Lung (tissue), 12 donors: Measurements from ENCODE around the gene PAK1. TPM values are rescaled to one million over a fixed set of nuclear protein-coding genes. Genes with fewer than 3 reads are reported as not detected.

Experiments
- ATAC-seq: fragments of 200-7000 bp; cut with Tn5 transposase; one replicate; pipeline ENCODE4 v1.9.1; 2020; ENCODE audit warnings: moderate number of reproducible peaks; ENCODE audit not compliant: insufficient read depth, low FRiP score
- DNase-seq, 3 donors: peaks; one replicate each; pipeline ENCODE4 v3.0.0-alpha.2; 2013 to 2017
- H3K27ac ChIP-seq, 2 donors: one replicate each; pipeline ENCODE4 v1.5.1; 2013; ENCODE audit warnings: mild to moderate bottlenecking in 2 of 2, moderate library complexity in 2 of 2, control low read depth in 1 of 2, inconsistent platforms in 1 of 2, low read depth in 1 of 2, low read length in 1 of 2
- H3K27me3 ChIP-seq, 3 donors: one replicate each; pipeline ENCODE4 v1.5.1; 2013; ENCODE audit warnings: low read length in 2 of 3; ENCODE audit not compliant: control insufficient read depth in 3 of 3, insufficient read depth in 3 of 3
- H3K36me3 ChIP-seq, 4 donors: one replicate each; pipeline ENCODE4 v1.5.1; 2013; ENCODE audit warnings: low read length in 4 of 4, mild to moderate bottlenecking in 1 of 4, moderate library complexity in 1 of 4; ENCODE audit not compliant: control insufficient read depth in 4 of 4, insufficient read depth in 4 of 4
- H3K4me1 ChIP-seq, 5 donors: one replicate each; pipeline ENCODE4 v1.5.1; 2013; ENCODE audit warnings: low read length in 5 of 5, mild to moderate bottlenecking in 2 of 5, moderate library complexity in 1 of 5; ENCODE audit not compliant: control insufficient read depth in 5 of 5, insufficient read depth in 5 of 5
- H3K4me3 ChIP-seq: one replicate; pipeline ENCODE4 v1.5.1; 2013; ENCODE audit warnings: mild to moderate bottlenecking, control low read depth, moderate library complexity
- H3K9ac ChIP-seq, 2 donors: one replicate each; pipeline ENCODE4 v1.5.1; 2013; ENCODE audit warnings: low read length in 2 of 2, control low read depth in 1 of 2; ENCODE audit not compliant: insufficient read depth in 1 of 2
- H3K9me3 ChIP-seq, 4 donors: one replicate each; pipeline ENCODE4 v1.5.1; 2013; ENCODE audit warnings: low read length in 3 of 4, mild to moderate bottlenecking in 1 of 4, moderate library complexity in 1 of 4; ENCODE audit not compliant: control insufficient read depth in 4 of 4, insufficient read depth in 3 of 4
- CTCF ChIP-seq: IDR thresholded peaks from 2 replicates; pipeline ENCODE4 v1.5.1; 2012; ENCODE audit warnings: mild to moderate bottlenecking; ENCODE audit errors: control extremely low read depth, extremely low read depth
- WGBS, 2 donors: extraction: QIAGEN DNeasy Blood & Tissue Kit; methylation state at CpG; one replicate each; pipeline ENCODE4 v1.1.7; 2013; 5-methylcytosine and 5-hydroxymethylcytosine counted together
- polyA plus RNA-seq, 2 donors: library from polyadenylated mRNA; stranded (reverse); fragments of 200-250 nt; gene quantifications; one replicate each; pipeline ENCODE4 v1.2.1, GENCODE V29; 2013
- total RNA-seq, 2 donors: library from RNA; depleted of rRNA in 1 of 2; stranded (reverse); fragments of >200 nt in 1 of 2; gene quantifications; one replicate each; pipeline ENCODE4 v1.2.1, GENCODE V29; 2014 to 2021
- donor health status: control.
- donor health status: control.
- donor health status: Bipolar disorder and iron deficiency.
- donor health status: healthy.
- donor health status: DM: yes; HTN: yes; CAD: no.

The PAK1 gene
- total and polyA plus RNA-seq, 4 donors = 8.4 to 70.6 (median 29.8) TPM

- ATAC-seq = no peak
- 85 to 92% methylated on average over 2 of the region's 2 CpGs for WGBS, 2 donors
Observed at GRCh38 chr11:77508019-77508418, 34.1 kb upstream of the PAK1 start.

GRCh38 chr11:77506857-77507256, 33.0 kb upstream of the PAK1 start:
- no peak for ATAC-seq
- 60 to 68% methylated on average over 2 of the region's 2 CpGs for WGBS, 2 donors

More at GRCh38 chr11:77508019-77508418, 34.1 kb upstream of the PAK1 start:
- Histone ChIP-seq H3K4me3 (no peak overlapping the region), H3K27ac (no peak overlapping the region), H3K27me3 (no peaks in the 10 kb centered on the region), H3K9me3 (no peaks in the 10 kb centered on the region), H3K36me3 (no peaks in the 10 kb centered on the region), H3K4me1 (peaks cover 0 to 3% (median 0%) of the 10 kb centered on the region in 5 donors), H3K9ac (no peak overlapping the region)
- DNase-seq = no peak
- TF ChIP-seq CTCF = no peak

GRCh38 chr11:77505956-77506355, 32.1 kb upstream of the PAK1 start:
- TF ChIP-seq CTCF = no peak
- H3K27me3 ChIP-seq = no peaks in the 10 kb centered on the region
- ATAC-seq (no peak), DNase-seq (peak in 1 of 3 donors; percentile 28)
- H3K4me1 ChIP-seq = peaks cover 0 to 5% (median 0%) of the 10 kb centered on the region in 5 donors
- H3K9me3 ChIP-seq = no peaks in the 10 kb centered on the region
- no peak overlapping the region for H3K9ac ChIP-seq
- H3K27ac ChIP-seq = no peak overlapping the region
- no peaks in the 10 kb centered on the region for H3K36me3 ChIP-seq
- H3K4me3 ChIP-seq = no peak overlapping the region
- WGBS, 2 donors = 64 to 71% methylated on average over 3 of the region's 3 CpGs

More at GRCh38 chr11:77506857-77507256, 33.0 kb upstream of the PAK1 start:
- H3K27me3 ChIP-seq = no peaks in the 10 kb centered on the region
- no peaks in the 10 kb centered on the region for H3K9me3 ChIP-seq
- H3K4me3 ChIP-seq = no peak overlapping the region
- H3K36me3 ChIP-seq = no peaks in the 10 kb centered on the region
- no peak for DNase-seq
- peaks cover 0 to 5% (median 0%) of the 10 kb centered on the region in 5 donors for H3K4me1 ChIP-seq
- H3K27ac ChIP-seq = no peak overlapping the region
- no peak overlapping the region for H3K9ac ChIP-seq
- TF ChIP-seq CTCF = no peak

GRCh38 chr11:77503006-77503405, 29.1 kb upstream of the PAK1 start:
- H3K9me3 ChIP-seq = peaks cover 0 to 2% (median 0%) of the 10 kb centered on the region in 4 donors
- no peak overlapping the region for H3K4me3 ChIP-seq
- 45 to 49% methylated on average over 3 of the region's 3 CpGs for WGBS, 2 donors
- H3K27me3 ChIP-seq = no peaks in the 10 kb centered on the region
- H3K27ac ChIP-seq = no peak overlapping the region
- ATAC-seq (no peak), DNase-seq (peak in 1 of 3 donors; percentile 18)
- TF ChIP-seq CTCF = no peak
- no peak overlapping the region for H3K9ac ChIP-seq
- peaks cover 0 to 5% (median 0%) of the 10 kb centered on the region in 5 donors for H3K4me1 ChIP-seq
- H3K36me3 ChIP-seq = no peaks in the 10 kb centered on the region
